HG03439 (cell line): ENCODE results near the gene KIFC3.
"Not testable (repeated sequence)": the region's sequence is repeated elsewhere in the genome, so short reads cannot be mapped to it uniquely, and the experiment has no call there.

Experiments
- ATAC-seq: cut with Tn5 transposase; IDR thresholded peaks from one replicate; pipeline ENCODE4 v1.9.1; 2021; ENCODE audit warnings: mild to moderate bottlenecking, moderate library complexity; ENCODE audit not compliant: unreplicated experiment

KIFC3 gene

GRCh38 chr16:57807252-57807967, 5.1 kb upstream of the KIFC3 start:
- no peak for ATAC-seq

GRCh38 chr16:57805176-57805575, 2.9 kb upstream of the KIFC3 start:
- ATAC-seq = no peak

- no peak for ATAC-seq
These were observed 2.0 kb upstream of the KIFC3 start for GRCh38 chr16:57804111-57804837.

GRCh38 chr16:57803134-57803990, 1.1 kb upstream of the KIFC3 start:
- ATAC-seq = no peak

- no peak for ATAC-seq
These were observed 416 bp downstream of the KIFC3 start for GRCh38 chr16:57801809-57802340.

GRCh38 chr16:57801098-57801808, 1.0 kb downstream of the KIFC3 start:
- ATAC-seq = no peak

- no peak for ATAC-seq
These were observed 1.8 kb downstream of the KIFC3 start for GRCh38 chr16:57800200-57801097.

GRCh38 chr16:57799600-57800199, 2.6 kb downstream of the KIFC3 start:
- ATAC-seq = no peak

GRCh38 chr16:57798953-57799599, 3.2 kb downstream of the KIFC3 start:
- ATAC-seq = no peak

- no peak for ATAC-seq
These were observed 4.0 kb downstream of the KIFC3 start for GRCh38 chr16:57798267-57798810.

GRCh38 chr16:57797526-57798266, 4.6 kb downstream of the KIFC3 start:
- ATAC-seq = no peak

GRCh38 chr16:57797216-57797525, 5.1 kb downstream of the KIFC3 start:
- ATAC-seq = no peak

- ATAC-seq = not testable (repeated sequence)
These were observed 6.3 kb downstream of the KIFC3 start for GRCh38 chr16:57796014-57796413.

GRCh38 chr16:57795431-57795878, 6.8 kb downstream of the KIFC3 start:
- no peak for ATAC-seq

GRCh38 chr16:57794849-57795430, 7.4 kb downstream of the KIFC3 start:
- ATAC-seq = no peak

- ATAC-seq = no peak
These were observed 10.3 kb downstream of the KIFC3 start for GRCh38 chr16:57791893-57792461.
